Ramos (cell line): ENCODE data around the gene MGMT.

Experiments
- in situ Hi-C: fragments of 300-500 bp; cut with MboI; formaldehyde crosslinking; loops from one replicate; pipeline ENCODE4 v1.14.3; 2022; ENCODE audit warnings: low sequenced_read_pairs; ENCODE audit not compliant: unreplicated experiment

Gene MGMT

DNA sequence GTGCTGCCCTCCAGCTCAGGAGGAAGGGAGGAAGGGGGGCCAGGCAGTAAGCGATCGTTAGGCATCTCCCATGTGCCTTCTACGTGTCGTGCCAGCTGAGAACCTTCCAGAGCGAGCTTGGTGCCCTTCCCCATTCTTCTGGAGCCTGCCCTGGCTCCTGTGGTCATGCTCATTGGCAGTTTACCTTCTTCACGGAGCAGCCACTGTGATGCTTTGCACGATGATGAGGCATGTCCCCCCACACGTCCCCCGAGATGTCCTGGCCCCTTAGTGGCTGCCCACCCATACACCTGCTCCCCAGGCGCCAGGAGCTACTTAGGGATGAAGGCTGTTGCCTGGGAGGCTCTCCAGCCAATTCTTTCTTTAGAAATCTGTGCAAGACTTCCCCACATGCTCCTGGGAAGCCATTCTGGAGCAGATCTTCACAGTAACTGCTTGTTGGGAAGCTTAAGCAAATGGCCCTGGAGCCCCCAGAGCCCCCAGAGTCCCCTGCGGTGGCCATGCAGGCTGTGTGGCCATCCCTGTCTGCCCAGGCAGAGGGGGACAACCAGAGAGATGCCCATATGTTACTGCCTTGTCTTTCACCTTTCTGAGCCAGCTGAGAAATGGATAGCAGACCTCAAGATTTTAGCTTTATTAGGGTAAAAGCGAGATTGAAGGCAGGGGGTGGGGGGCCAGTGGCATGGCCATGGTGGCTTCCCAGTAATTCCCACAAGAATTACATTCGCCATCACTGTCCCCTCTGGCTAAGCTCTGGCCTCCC, 298.0 kb downstream of the MGMT start:
- in situ Hi-C loops = no loop called here

DNA sequence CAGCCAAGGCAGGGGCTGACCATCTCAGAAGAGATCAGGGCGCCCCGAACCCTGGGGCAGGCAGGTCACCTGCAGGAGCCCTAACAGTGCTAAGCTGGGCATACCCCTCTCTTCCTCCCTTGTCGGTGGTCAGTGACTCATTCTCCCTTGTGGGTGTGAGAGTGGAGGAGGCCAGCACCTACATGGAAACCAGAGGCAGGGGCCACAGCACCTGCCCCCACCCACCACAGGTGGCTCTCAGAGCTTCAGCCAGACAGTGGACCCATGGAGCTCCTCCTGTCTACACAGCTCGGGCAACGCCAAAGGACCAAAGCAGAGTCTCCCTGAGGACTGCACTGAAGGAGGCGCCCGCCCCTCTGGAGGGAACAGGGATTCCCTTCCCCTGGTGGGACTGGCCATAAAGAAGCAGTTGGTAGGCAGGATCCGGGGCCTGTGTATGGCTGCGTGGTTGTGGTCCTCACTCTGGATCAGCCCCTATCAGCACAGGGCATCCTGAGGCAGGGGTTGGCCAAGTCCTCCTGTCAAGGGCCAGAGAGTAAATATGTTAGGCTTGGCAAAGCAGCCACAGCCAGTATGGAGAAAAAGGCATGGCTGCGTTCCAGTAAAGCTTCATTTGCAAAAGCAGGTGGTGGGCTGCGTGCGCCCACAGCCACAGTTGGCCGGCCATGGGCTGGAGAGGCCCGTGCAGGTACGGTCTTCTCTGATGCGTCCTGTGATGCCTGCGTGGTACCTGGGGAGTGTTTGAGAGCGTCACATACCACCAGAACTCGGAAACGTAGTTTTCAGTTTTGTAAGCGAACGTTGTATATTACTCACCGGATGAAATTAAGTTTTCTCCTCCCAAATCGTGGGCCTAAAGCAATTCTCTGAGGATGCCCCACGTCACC, 298.9 kb downstream of the MGMT start:
- in situ Hi-C loops = no loop called here

DNA sequence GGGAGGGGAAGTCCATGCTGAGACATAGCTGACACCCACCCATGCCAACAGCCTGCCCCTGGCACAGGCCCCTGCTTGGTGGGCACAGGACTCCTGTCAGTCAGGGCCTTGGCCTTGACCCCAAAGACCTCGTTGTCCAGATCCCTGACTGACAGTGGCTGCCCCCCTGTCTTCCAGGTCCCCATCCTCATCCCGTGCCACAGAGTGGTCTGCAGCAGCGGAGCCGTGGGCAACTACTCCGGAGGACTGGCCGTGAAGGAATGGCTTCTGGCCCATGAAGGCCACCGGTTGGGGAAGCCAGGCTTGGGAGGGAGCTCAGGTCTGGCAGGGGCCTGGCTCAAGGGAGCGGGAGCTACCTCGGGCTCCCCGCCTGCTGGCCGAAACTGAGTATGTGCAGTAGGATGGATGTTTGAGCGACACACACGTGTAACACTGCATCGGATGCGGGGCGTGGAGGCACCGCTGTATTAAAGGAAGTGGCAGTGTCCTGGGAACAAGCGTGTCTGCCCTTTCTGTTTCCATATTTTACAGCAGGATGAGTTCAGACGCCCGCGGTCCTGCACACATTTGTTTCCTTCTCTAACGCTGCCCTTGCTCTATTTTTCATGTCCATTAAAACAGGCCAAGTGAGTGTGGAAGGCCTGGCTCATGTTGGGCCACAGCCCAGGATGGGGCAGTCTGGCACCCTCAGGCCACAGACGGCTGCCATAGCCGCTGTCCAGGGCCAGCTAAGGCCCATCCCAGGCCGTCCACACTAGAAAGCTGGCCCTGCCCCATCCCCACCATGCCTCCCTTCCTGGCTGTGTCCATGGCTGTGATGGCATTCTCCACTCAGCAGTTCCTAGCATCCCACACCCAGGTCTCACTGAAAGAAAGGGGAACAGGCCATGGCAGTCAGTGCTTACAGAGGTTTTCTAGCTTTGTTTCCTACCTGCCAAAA, 299.8 kb downstream of the MGMT start:
- in situ Hi-C loops = no loop called here

DNA sequence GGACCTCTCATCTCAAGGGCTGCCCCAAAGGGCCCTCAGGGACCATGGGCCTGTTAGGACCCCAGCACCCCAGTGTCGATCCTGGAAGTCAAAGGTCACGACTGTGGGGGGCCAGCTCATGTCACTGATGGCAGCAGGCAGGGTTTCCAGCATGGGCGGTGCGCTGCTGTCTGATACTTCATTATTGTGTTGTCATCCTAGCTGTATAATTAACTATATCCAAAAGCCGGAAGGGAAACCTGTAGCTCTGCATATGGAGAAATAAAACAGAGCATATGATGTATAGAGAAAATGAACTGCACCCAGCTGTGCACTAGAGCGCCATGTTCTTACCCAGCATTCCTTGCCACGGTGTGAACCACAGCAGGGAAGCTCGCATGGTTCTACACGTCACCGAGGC, 300.7 kb downstream of the MGMT start:
- in situ Hi-C loops = no loop called here

DNA sequence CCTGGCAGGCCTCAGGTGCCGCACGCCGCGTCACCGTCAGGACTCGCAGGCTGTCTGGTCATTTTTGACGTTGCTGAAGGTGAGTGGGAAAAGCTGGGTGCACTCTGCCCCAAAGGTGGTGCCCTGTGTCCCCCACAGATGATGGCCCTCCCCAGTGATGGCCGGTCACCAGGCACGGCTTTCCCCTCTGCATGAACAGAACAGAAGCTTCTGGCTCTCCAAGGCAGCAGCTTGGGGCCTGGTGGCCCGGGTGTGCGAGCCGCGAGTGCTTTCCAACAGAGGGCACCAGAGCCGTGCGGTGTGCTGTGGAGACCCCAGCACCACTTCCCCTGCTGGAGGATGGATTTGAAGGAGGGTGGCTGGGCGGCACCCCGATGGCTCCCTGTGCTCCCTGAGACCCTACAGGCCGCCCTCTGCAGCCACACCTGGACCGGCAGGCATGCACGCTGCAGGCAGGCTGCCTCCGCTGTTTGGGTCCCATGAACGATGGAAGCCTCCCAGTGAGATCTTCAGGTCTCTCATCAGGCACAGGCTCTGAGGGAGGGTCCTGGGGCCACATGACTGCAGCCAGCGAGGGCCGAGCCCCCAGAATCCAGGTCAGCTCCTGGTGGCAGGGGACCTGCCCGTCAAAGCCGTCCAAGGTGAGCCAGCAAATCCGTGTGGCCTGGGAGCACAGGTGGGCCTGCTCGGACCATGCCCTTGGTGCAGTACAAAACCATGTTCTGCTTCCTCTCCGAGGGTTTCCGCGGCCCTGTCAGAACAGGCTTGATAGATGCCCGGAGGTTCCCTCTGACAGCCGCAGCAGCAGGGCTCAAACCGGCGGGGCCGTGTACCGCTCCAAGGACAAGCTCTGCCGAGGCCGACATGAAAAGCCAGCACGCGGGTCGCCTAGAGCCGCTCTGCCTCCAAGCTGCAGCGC, 301.7 kb downstream of the MGMT start:
- in situ Hi-C loops = no loop called here

DNA sequence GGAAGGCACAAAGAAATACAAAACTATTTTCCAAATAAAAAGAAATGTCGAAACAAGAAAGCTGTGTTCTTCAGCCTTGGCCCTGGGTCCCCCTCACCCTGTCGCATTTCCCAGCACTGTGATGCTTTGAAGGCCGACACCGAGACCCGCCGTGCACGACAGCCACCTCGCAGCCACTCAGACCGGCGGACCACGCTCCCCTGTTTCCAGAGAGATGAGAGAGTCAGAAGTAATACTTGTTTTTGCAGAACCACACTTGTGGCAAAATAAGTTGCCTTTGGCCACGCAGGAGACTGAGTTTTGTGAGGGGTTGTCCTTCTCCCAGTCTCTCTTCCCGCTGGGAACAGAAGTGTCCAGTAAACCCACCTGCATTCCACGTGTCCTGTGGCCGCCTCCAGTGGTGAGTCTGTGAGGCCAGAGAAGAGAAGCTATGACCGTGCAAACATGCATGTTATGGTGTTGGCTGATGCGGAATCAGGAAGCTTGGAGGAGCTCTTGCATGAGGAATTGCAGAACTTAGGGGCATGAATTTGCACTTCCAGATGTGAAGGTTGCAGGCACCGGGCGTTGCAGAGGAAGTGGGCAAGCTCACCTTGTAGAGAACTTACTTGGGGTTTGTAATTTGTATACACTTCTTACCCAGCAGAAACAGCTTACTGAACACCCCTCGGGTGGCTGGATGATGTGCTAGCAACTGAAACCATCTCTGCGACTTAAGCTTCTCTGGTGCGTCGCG, 302.5 kb downstream of the MGMT start:
- in situ Hi-C loops = no loop called here

DNA sequence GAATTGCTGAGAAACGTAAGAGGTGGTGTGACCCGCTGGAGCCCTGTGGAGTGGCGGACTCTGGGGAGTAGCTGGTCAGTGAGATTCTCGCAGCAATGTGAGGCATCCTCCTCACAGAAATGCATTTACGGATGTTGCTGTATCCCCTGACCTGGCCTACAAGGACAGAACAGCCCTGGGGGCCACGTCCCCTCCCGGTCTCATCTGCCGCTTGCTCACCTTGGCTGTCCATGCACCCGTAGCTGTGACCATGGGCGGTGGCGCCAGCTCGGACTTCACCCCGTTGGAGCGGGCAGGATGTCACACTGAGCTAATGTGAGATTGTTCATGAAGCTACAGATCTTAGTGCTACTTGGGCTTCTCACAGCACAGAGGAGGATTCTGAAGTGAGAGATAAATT, 303.2 kb downstream of the MGMT start:
- in situ Hi-C loops = no loop called here

DNA sequence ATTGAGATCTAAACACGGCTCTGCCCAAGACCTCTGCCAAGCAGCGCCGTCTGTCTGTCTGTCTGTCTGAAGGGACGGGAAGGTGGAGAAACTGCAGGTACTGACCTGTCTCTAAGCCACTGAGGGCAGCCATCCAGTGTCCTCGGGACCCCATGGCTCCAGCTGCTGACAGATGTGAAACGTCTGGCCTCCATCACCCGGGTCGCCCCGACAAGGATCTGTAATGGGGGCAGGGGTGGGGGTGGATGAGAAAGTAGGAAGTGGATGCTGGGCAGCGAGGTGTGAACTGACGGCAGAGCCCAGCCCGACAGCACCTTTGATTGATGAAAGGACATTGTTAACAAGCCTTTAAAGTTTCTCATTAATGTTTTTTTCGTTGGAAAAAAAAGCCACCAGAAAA, 304.0 kb downstream of the MGMT start:
- in situ Hi-C loops = no loop called here

DNA sequence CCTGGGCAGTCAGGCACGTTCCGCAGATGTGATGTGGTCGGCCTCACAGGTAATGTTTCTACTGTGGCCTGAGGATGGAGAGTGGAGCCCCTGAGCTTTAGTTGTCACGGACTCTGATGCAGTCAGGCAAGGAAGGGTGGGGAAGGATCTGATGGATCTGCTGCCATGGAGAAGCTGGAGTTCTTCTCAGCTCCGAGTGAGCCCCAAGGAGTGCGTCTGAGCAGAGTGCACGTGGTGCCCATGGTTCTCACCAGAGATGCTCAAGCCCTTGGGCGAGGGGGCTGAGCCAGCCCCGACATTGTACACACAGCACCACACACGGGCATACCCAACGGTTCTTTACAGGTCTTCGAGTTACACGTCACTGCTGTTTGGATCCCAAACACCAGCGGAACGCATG, 304.5 kb downstream of the MGMT start:
- in situ Hi-C loops = no loop called here

DNA sequence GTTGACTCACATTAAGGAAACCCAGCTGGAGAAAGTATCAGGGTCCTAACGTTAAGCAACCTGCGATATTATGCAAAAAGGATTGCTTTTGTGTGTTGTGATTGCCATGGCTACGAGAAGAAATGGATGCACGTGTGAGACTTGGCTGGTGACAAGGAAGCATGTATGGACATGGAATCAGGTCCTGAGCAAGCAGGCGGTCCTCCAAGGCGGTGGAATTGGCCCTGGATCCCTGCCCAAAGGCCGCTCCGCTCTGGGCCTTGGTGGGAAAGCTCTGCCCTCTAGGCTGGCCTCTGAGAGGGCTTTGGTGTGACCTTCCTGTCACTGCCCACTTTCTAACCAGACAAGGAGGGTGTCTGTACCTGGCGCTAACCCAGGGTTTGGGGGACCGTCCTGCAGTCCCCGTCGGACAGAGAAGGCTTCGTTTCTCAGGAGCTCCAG, 305.0 kb downstream of the MGMT start:
- in situ Hi-C loops = no loop called here

DNA sequence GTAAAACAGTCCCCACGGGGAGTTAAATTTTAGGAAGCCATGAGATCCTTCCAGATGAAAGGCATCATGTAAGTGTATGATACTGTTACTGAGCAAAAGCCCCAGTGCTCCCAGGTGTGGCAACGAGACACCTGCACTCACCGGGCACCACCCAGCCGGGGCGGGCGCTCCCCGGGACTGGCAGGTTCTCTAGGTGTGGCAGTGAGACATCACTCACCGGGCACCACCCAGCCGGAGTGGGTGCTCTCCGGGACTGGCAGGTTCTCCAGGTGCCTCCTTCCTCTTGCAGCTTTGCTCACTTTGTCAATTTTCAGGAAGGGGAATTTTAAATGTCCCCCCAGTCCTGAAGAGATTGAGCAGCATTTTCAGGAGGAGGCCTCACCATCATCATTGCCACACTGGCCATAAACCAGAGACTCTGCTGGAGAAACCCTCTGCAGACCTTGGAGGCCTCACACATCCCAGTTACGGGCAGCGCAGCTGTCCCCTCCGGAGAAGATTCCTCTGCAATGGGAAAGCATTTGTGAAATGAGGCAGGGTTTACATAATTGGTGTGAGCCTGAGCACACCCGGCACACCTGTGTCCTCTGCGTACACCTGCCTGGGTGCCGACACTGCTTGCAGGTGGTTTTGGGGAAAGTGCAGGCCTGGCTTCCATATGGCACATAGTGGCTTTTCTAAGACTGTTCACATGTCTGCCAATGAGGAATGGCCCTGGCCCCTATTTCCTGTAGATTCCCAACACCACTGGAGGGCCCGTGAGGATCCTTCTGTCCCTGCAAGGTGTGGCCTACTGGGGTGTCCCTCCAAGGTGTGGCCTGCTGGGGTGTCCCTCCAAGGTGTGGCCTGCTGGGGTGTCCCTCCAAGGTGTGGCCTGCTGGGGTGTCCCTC, 305.7 kb downstream of the MGMT start:
- in situ Hi-C loops = no loop called here

DNA sequence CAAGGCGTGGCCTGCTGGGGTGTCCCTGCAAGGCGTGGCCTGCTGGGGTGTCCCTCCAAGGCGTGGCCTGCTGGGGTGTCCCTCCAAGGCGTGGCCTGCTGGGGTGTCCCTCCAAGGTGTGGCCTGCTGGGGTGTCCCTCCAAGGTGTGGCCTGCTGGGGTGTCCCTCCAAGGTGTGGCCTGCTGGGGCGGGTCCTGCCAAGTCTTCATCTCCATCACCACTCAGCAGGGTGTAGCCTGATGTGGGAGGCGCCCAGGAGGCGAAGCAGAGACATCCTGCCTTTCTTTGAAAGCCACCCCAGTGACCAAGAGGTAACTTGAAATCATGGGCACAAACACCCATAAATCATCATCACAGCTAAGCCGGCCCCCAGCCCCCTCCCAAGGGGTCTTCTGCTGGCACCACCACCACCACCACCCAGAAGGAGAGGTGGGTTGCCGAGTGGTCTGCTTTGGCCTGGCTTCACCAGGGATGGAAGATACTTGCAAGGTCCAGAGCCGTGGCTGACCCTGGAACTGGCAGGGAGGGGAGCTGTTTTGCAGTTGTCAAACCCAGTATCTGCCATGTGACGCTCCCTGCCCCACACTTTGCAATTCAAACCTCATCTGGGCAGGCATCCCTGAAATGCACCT, 306.4 kb downstream of the MGMT start:
- in situ Hi-C loops = no loop called here

DNA sequence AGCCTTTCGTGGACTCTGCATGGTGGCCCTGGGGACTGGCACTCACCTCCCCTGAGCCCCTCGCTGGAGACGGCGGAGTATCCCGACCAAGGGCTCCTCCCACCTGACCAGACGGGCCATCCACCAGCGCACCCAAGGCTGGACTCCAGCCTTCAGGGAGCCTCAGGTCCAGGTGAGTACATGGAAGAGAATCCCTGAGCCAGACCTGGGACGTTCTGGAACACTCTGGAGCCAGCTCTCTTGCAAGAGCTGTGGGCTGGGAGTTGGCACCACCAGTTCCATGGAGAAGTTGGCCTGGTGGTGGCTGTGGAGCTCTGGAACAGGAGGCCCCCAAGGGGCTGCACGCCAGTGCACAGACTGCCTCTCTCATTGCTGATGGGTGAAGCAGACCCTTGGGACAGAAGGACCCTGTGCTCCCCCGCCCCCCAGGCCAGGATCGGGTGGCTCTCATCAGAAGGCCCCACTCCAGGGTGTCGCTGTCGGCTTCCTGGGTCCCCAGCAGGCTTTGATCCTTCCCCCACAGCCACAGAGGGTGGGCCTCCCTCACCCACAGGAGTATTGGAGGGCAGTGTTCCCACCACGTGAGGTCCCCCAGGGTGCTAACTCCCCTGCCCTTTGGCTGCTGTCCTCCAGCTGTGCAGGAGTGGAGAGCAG, 307.2 kb downstream of the MGMT start:
- in situ Hi-C loops = no loop called here

DNA sequence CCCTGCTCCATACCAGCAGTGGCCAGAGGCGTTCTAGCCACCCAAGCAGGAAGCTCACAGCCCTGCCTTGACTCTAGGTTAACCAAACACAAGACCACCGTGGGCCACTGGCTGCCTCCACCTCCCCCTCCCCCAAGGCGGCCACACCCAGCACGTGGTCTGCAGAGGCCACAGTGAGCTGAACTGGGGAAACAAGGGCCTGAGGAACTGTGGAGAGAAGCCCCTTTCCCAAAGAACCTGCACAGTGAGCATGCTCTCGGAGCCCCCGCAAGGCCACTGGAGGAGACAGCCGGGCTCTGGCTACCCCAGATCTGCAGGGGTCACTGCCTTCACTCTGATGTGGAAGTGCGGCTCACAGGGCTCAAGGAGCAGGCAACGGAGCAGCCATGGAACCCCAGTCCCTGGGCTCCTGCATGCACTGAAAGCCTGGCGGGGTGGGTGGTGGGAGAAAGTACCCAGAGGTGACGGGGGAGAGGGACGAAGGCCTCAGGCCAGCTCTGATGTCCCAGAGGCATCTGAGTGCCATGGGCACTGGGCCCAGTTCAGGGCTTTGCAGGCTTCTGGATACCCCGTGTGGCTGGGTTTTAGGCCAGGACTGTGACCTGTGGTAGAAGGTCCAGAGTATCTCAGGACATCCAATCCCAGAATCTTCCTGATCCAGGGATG, 307.8 kb downstream of the MGMT start:
- in situ Hi-C loops = no loop called here

DNA sequence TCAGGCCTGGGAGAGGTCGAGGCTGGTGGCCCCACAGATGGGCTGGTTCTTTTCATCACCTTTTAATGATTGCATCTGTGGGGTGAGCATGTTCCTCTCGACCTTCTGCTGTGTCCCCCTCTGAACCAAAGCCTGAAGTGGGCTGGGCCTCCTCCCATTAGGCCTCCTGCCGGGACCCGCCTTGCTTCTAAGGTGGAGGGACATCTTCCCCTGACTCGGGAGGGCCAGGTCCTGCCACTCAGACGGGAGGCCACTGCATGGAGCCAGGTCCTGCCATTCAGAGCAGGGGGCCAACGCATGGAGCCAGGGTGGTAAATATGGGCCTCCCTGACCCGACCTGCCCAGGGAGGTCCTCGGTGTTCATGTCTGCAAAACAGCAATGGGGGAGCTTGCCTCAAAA, 308.6 kb downstream of the MGMT start:
- in situ Hi-C loops = no loop called here

DNA sequence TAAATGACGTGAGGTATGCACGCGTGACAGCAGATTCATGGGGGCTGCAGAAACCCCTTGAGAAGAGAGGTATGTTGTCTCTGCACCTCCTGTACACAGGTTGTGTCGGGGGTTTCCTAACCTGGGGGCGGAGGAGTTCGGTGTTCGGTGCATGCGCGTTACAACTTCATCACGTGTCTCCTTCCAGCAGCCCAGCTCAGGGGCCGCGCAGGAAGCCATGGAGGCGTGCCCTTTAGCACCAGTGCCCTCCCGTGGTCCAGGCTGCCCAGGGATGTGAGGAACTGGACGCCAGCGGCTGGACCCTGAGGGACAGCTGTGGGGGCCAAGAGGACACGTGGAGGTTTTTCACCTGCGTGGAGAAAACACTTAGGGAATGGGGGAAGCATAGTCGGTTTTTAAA, 310.6 kb downstream of the MGMT start:
- in situ Hi-C loops = no loop called here
